ENCODE results near the gene DNAJA4.
"Not testable (repeated sequence)": the region's sequence is repeated elsewhere in the genome, so short reads cannot be mapped to it uniquely, and the experiment has no call there.

The DNAJA4 gene

GRCh38 chr15:78243491-78243941 lies 20.8 kb upstream of the DNAJA4 start:
- no CpG with 5 or more reads among the region's 6 CpGs for WGBS (ENCODE audit: insufficient coverage, insufficient read length)
- Histone ChIP-seq H3K9me3 (ENCODE audit: control insufficient read depth, insufficient read depth, low read length) (no peaks in the 10 kb centered on the region), H3K4me3 (ENCODE audit: low read length) (no peak overlapping the region), H3K4me1 (ENCODE audit: control insufficient read depth, insufficient read depth, low read length) (0 out of 2 replicates have a peak, but pooled peaks cover 4% of the 10 kb centered on the region), H3K27me3 (ENCODE audit: control insufficient read depth, insufficient read depth, low read length) (no peaks in the 10 kb centered on the region), H3K36me3 (ENCODE audit: control insufficient read depth, insufficient read depth, low read length) (no peaks in the 10 kb centered on the region), H3K27ac (ENCODE audit: low read length) (no peak overlapping the region)
- DNase-seq (ENCODE audit: low read depth, low spot score): peak; percentile 45

- no peaks in the 10 kb centered on the region for H3K27me3 ChIP-seq (ENCODE audit: control insufficient read depth, insufficient read depth, low read length)
- WGBS (ENCODE audit: insufficient coverage, insufficient read length): no CpG with 5 or more reads among the region's 6 CpGs
- H3K4me1 ChIP-seq (ENCODE audit: control insufficient read depth, insufficient read depth, low read length): 0 out of 2 replicates have a peak, but pooled peaks cover 4% of the 10 kb centered on the region
- no peaks in the 10 kb centered on the region for H3K9me3 ChIP-seq (ENCODE audit: control insufficient read depth, insufficient read depth, low read length)
- no peaks in the 10 kb centered on the region for H3K36me3 ChIP-seq (ENCODE audit: control insufficient read depth, insufficient read depth, low read length)
- H3K4me3 ChIP-seq (ENCODE audit: low read length): no peak overlapping the region
- no peak overlapping the region for H3K27ac ChIP-seq (ENCODE audit: low read length)
- DNase-seq (ENCODE audit: low read depth, low spot score): no peak
Measured at GRCh38 chr15:78244101-78244500, 20.3 kb upstream of the DNAJA4 start.

GRCh38 chr15:78244893-78245292 lies 19.5 kb upstream of the DNAJA4 start:
- no peak for DNase-seq (ENCODE audit: low read depth, low spot score)
- Histone ChIP-seq H3K27ac (ENCODE audit: low read length) (no peak overlapping the region), H3K4me1 (ENCODE audit: control insufficient read depth, insufficient read depth, low read length) (0 out of 2 replicates have a peak, but pooled peaks cover 4% of the 10 kb centered on the region), H3K4me3 (ENCODE audit: low read length) (no peak overlapping the region), H3K36me3 (ENCODE audit: control insufficient read depth, insufficient read depth, low read length) (no peaks in the 10 kb centered on the region), H3K27me3 (ENCODE audit: control insufficient read depth, insufficient read depth, low read length) (no peaks in the 10 kb centered on the region), H3K9me3 (ENCODE audit: control insufficient read depth, insufficient read depth, low read length) (no peaks in the 10 kb centered on the region)
- no CpG with 5 or more reads among the region's 7 CpGs for WGBS (ENCODE audit: insufficient coverage, insufficient read length)

GRCh38 chr15:78245392-78245791 lies 19.0 kb upstream of the DNAJA4 start:
- H3K4me1 ChIP-seq (ENCODE audit: control insufficient read depth, insufficient read depth, low read length); H3K27ac ChIP-seq (ENCODE audit: low read length); H3K4me3 ChIP-seq (ENCODE audit: low read length); H3K27me3 ChIP-seq (ENCODE audit: control insufficient read depth, insufficient read depth, low read length); DNase-seq (ENCODE audit: low read depth, low spot score); H3K36me3 ChIP-seq (ENCODE audit: control insufficient read depth, insufficient read depth, low read length); H3K9me3 ChIP-seq (ENCODE audit: control insufficient read depth, insufficient read depth, low read length): not testable (repeated sequence)
- no CpG with 5 or more reads among the region's 14 CpGs for WGBS (ENCODE audit: insufficient coverage, insufficient read length)

GRCh38 chr15:78245976-78246620 lies 18.3 kb upstream of the DNAJA4 start:
- not testable (repeated sequence) for H3K4me3 ChIP-seq (ENCODE audit: low read length); DNase-seq (ENCODE audit: low read depth, low spot score); H3K9me3 ChIP-seq (ENCODE audit: control insufficient read depth, insufficient read depth, low read length); H3K4me1 ChIP-seq (ENCODE audit: control insufficient read depth, insufficient read depth, low read length); H3K27ac ChIP-seq (ENCODE audit: low read length); H3K36me3 ChIP-seq (ENCODE audit: control insufficient read depth, insufficient read depth, low read length); H3K27me3 ChIP-seq (ENCODE audit: control insufficient read depth, insufficient read depth, low read length)
- no CpG with 5 or more reads among the region's 39 CpGs for WGBS (ENCODE audit: insufficient coverage, insufficient read length)

- DNase-seq (ENCODE audit: low read depth, low spot score): no peak
- H3K4me1 ChIP-seq (ENCODE audit: control insufficient read depth, insufficient read depth, low read length): 0 out of 2 replicates have a peak, but pooled peaks cover 4% of the 10 kb centered on the region
- H3K27me3 ChIP-seq (ENCODE audit: control insufficient read depth, insufficient read depth, low read length): no peaks in the 10 kb centered on the region
- no peak overlapping the region for H3K27ac ChIP-seq (ENCODE audit: low read length)
- no peaks in the 10 kb centered on the region for H3K9me3 ChIP-seq (ENCODE audit: control insufficient read depth, insufficient read depth, low read length)
- WGBS (ENCODE audit: insufficient coverage, insufficient read length): no CpG with 5 or more reads among the region's 1 CpG
- H3K36me3 ChIP-seq (ENCODE audit: control insufficient read depth, insufficient read depth, low read length): no peaks in the 10 kb centered on the region
- H3K4me3 ChIP-seq (ENCODE audit: low read length): no peak overlapping the region
Measured at GRCh38 chr15:78247911-78248310, 16.5 kb upstream of the DNAJA4 start.

GRCh38 chr15:78249131-78249530 lies 15.2 kb upstream of the DNAJA4 start:
- Histone ChIP-seq H3K9me3 (ENCODE audit: control insufficient read depth, insufficient read depth, low read length) (no peaks in the 10 kb centered on the region), H3K4me1 (ENCODE audit: control insufficient read depth, insufficient read depth, low read length) (no peaks in the 10 kb centered on the region), H3K27ac (ENCODE audit: low read length) (no peak overlapping the region), H3K4me3 (ENCODE audit: low read length) (no peak overlapping the region), H3K36me3 (ENCODE audit: control insufficient read depth, insufficient read depth, low read length) (no peaks in the 10 kb centered on the region), H3K27me3 (ENCODE audit: control insufficient read depth, insufficient read depth, low read length) (no peaks in the 10 kb centered on the region)
- no peak for DNase-seq (ENCODE audit: low read depth, low spot score)
- WGBS (ENCODE audit: insufficient coverage, insufficient read length): no CpG with 5 or more reads among the region's 5 CpGs

GRCh38 chr15:78251136-78251535 lies 13.2 kb upstream of the DNAJA4 start:
- no peaks in the 10 kb centered on the region for H3K4me1 ChIP-seq (ENCODE audit: control insufficient read depth, insufficient read depth, low read length)
- DNase-seq (ENCODE audit: low read depth, low spot score): no peak
- H3K9me3 ChIP-seq (ENCODE audit: control insufficient read depth, insufficient read depth, low read length): no peaks in the 10 kb centered on the region
- no peak overlapping the region for H3K4me3 ChIP-seq (ENCODE audit: low read length)
- H3K27ac ChIP-seq (ENCODE audit: low read length): no peak overlapping the region
- WGBS (ENCODE audit: insufficient coverage, insufficient read length): no CpG with 5 or more reads among the region's 9 CpGs
- no peaks in the 10 kb centered on the region for H3K27me3 ChIP-seq (ENCODE audit: control insufficient read depth, insufficient read depth, low read length)
- H3K36me3 ChIP-seq (ENCODE audit: control insufficient read depth, insufficient read depth, low read length): no peaks in the 10 kb centered on the region

GRCh38 chr15:78255421-78256043 lies 8.8 kb upstream of the DNAJA4 start:
- no peak for DNase-seq (ENCODE audit: low read depth, low spot score)
- Histone ChIP-seq H3K9me3 (ENCODE audit: control insufficient read depth, insufficient read depth, low read length) (no peaks in the 10 kb centered on the region), H3K4me1 (ENCODE audit: control insufficient read depth, insufficient read depth, low read length) (no peaks in the 10 kb centered on the region), H3K27ac (ENCODE audit: low read length) (no peak overlapping the region), H3K36me3 (ENCODE audit: control insufficient read depth, insufficient read depth, low read length) (no peaks in the 10 kb centered on the region), H3K4me3 (ENCODE audit: low read length) (no peak overlapping the region), H3K27me3 (ENCODE audit: control insufficient read depth, insufficient read depth, low read length) (no peaks in the 10 kb centered on the region)
- no CpG with 5 or more reads among the region's 1 CpG for WGBS (ENCODE audit: insufficient coverage, insufficient read length)

GRCh38 chr15:78256044-78256437 lies 8.3 kb upstream of the DNAJA4 start:
- Histone ChIP-seq H3K9me3 (ENCODE audit: control insufficient read depth, insufficient read depth, low read length) (no peaks in the 10 kb centered on the region), H3K4me3 (ENCODE audit: low read length) (no peak overlapping the region), H3K36me3 (ENCODE audit: control insufficient read depth, insufficient read depth, low read length) (no peaks in the 10 kb centered on the region), H3K4me1 (ENCODE audit: control insufficient read depth, insufficient read depth, low read length) (no peaks in the 10 kb centered on the region), H3K27me3 (ENCODE audit: control insufficient read depth, insufficient read depth, low read length) (no peaks in the 10 kb centered on the region), H3K27ac (ENCODE audit: low read length) (no peak overlapping the region)
- no CpG with 5 or more reads among the region's 3 CpGs for WGBS (ENCODE audit: insufficient coverage, insufficient read length)
- DNase-seq (ENCODE audit: low read depth, low spot score): no peak

- no peaks in the 10 kb centered on the region for H3K9me3 ChIP-seq (ENCODE audit: control insufficient read depth, insufficient read depth, low read length)
- H3K27me3 ChIP-seq (ENCODE audit: control insufficient read depth, insufficient read depth, low read length): no peaks in the 10 kb centered on the region
- WGBS (ENCODE audit: insufficient coverage, insufficient read length): no CpG with 5 or more reads among the region's 3 CpGs
- H3K36me3 ChIP-seq (ENCODE audit: control insufficient read depth, insufficient read depth, low read length): no peaks in the 10 kb centered on the region
- no peaks in the 10 kb centered on the region for H3K4me1 ChIP-seq (ENCODE audit: control insufficient read depth, insufficient read depth, low read length)
- no peak overlapping the region for H3K4me3 ChIP-seq (ENCODE audit: low read length)
- H3K27ac ChIP-seq (ENCODE audit: low read length): no peak overlapping the region
- DNase-seq (ENCODE audit: low read depth, low spot score): no peak
Measured at GRCh38 chr15:78257681-78258080, 6.7 kb upstream of the DNAJA4 start.

Measured in iPS DF 6.9 (cell line).